Ishikawa (cell line): ENCODE data around the gene EFS.

Source experiments
- EGR1 ChIP-seq: IDR thresholded peaks from 2 replicates; pipeline ENCODE4 v1.6.1; 2012
- EP300 ChIP-seq: IDR thresholded peaks from 2 replicates; pipeline ENCODE4 v1.6.1; 2012; ENCODE audit warnings: borderline replicate concordance
- NFIC ChIP-seq: IDR thresholded peaks from 2 replicates; pipeline ENCODE4 v1.6.1; 2012
- RAD21 ChIP-seq: IDR thresholded peaks from 2 replicates; pipeline ENCODE4 v1.6.1; 2012; ENCODE audit warnings: low read depth
- TF ChIP-seq, protein P1 (sequence below): IDR thresholded peaks from 2 replicates; pipeline ENCODE4 v1.6.1; 2012; ENCODE audit warnings: low read depth, mild to moderate bottlenecking

DNA sequence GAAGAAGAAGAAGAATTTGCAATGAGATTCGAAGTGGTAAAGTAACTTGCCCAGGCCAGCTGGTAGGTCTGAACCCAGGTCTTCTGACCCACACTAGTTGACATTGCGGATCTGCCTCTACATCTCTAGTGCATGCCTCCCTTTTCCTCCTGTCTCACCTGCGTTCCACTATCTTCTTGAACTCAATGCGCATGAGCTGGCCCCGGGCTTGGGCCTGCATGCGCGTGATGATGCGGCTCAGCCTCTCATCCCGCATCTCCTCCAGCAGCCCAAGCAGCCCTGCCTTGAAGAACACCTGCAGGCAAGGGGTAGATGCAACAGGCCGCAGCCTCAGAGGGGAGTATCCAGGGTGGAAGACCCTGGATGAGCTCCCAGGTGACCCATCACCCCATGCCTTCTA, 31.2 kb upstream of the EFS start:
- TF ChIP-seq EP300 (no peak), RAD21 (no peak), EGR1 (no peak), NFIC (no peak)
- TF ChIP-seq, protein P1, sequence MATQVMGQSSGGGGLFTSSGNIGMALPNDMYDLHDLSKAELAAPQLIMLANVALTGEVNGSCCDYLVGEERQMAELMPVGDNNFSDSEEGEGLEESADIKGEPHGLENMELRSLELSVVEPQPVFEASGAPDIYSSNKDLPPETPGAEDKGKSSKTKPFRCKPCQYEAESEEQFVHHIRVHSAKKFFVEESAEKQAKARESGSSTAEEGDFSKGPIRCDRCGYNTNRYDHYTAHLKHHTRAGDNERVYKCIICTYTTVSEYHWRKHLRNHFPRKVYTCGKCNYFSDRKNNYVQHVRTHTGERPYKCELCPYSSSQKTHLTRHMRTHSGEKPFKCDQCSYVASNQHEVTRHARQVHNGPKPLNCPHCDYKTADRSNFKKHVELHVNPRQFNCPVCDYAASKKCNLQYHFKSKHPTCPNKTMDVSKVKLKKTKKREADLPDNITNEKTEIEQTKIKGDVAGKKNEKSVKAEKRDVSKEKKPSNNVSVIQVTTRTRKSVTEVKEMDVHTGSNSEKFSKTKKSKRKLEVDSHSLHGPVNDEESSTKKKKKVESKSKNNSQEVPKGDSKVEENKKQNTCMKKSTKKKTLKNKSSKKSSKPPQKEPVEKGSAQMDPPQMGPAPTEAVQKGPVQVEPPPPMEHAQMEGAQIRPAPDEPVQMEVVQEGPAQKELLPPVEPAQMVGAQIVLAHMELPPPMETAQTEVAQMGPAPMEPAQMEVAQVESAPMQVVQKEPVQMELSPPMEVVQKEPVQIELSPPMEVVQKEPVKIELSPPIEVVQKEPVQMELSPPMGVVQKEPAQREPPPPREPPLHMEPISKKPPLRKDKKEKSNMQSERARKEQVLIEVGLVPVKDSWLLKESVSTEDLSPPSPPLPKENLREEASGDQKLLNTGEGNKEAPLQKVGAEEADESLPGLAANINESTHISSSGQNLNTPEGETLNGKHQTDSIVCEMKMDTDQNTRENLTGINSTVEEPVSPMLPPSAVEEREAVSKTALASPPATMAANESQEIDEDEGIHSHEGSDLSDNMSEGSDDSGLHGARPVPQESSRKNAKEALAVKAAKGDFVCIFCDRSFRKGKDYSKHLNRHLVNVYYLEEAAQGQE, result no peak
